ENCODE results near the gene ACP2. TPM values are rescaled to one million over a fixed set of nuclear protein-coding genes. Genes with fewer than 3 reads are reported as not detected.
"Not testable (repeated sequence)": the region's sequence is repeated elsewhere in the genome, so short reads cannot be mapped to it uniquely, and the experiment has no call there.

Gene ACP2
- total RNA-seq, 1 donor from 2014 or later = 29.0 TPM

- intact Hi-C loops (cut with micrococcal nuclease) = not testable (repeated sequence)
Observed at GRCh38 chr11:47208008-47208552, 40.5 kb downstream of the ACP2 start.

GRCh38 chr11:47207459-47207858 lies 41.2 kb downstream of the ACP2 start:
- intact Hi-C loops (cut with micrococcal nuclease) = no loop called here

DNA sequence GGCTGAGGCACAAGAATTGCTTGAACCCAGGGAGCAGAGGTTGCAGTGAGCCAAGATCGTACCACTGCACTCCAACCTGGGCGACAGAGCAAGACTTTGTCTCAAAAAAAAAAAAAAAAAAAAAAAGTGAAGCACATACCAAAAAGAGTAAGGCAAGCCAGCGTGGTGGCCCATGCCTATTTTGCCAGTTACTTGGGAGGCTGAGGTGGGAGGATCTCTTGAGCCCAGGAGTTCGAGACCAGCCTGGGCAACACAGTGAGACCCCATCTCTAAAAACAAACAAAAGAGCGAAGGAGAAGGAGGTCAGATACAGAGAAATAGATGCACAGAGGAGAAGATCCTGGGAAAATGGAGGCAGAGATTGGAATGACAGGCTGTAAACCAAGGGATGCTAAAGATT lies 42.0 kb downstream of the ACP2 start:
- intact Hi-C loops (cut with micrococcal nuclease) = not testable (repeated sequence)

DNA sequence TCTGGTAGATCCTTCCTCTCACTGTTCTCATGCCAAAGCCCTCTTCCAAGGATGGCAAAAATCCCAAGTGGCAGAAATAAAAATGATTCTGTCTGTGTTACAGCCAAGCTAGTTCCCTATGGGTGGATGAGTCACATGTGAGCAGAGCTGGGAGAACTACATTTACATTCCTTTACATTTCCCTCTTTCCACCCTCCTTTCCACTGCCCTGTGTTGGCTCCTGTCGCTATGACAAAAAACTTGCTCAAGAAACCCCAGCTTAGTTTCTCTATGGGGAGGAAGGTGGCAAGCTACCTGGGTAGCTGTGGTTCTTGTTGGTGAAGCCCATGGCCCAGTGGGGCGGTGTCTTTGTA lies 44.0 kb downstream of the ACP2 start:
- intact Hi-C loops (cut with micrococcal nuclease) = no loop called here

DNA sequence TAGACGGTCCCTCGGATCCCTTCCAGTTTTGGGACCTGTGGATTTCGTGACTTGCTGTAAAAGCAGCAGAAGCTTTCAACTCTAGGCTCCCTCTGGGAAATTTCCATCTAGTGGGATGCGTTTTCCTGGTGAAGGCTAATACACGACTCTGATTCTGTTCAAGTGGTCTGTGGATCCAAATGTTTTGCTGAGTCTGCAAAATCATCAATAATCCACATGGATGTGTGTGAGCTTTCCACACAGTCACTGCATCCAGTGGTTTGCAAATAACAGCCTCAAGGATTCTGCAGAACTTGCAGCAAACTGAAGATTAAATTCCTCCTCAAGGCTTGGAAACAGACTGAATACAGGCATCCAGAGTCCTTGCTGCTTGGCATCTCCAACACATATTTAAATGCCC lies 46.0 kb downstream of the ACP2 start:
- intact Hi-C loops (cut with micrococcal nuclease) = no loop called here

GRCh38 chr11:47201015-47201414 lies 47.6 kb downstream of the ACP2 start:
- intact Hi-C loops (cut with micrococcal nuclease) = no loop called here

DNA sequence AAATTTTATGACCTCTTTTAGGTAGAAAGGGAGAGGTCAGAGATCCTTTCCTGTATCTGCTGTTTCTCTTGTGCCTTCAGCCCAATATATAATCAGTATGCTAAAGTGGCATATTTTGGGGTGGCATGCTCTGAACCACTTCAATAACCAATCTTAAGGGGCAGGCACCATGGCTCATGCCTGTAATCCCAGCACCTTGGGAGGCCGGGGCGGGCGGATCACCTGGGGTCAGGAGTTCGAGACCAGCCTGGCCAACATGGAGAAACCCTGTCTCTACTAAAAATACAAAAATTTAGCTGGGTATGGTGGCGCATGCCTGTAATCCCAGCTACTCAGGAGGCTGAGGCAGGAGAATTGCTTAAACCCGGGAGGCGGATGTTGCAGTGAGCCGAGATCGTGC lies 50.5 kb downstream of the ACP2 start:
- intact Hi-C loops (cut with micrococcal nuclease) = not testable (repeated sequence)

DNA sequence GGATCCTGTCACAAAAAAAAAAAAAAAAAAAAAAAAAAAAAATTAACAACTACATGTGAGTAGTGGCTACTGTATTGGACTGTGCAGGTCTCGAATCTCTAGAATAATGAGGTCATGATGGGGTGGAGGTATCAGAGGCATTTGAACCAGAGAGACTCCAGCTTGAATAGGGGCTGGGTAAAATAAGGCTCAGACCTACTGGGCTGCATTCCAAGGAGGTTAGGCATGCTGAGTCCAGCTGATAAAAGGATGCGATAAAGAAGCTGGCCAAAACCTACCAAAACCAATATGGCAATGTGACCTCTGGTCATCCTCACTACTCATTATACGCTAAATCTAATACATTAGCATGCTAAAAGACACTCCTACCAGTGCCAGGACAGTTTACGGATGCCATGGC lies 56.5 kb downstream of the ACP2 start:
- intact Hi-C loops (cut with micrococcal nuclease) = no loop called here

- intact Hi-C loops (cut with micrococcal nuclease) = not testable (repeated sequence)
Observed at GRCh38 chr11:47191137-47191536, 57.5 kb downstream of the ACP2 start.

Other genes with a start within 250 kb of the ACP2 start
- 97.0 and 97.9 TPM in 2 replicates for gene ARFGAP2, start 71.9 kb downstream of the ACP2 start, total RNA-seq
- 5.7 and 5.9 TPM in 2 replicates for gene PACSIN3, start 62.4 kb downstream of the ACP2 start, total RNA-seq
- gene DDB2, start 33.8 kb downstream of the ACP2 start, total RNA-seq = 135 and 139 TPM in 2 replicates
- gene NR1H3, start 9.2 kb upstream of the ACP2 start, total RNA-seq = 7.5 and 9.0 TPM in 2 replicates
- gene MADD, start 21.3 kb upstream of the ACP2 start, total RNA-seq = 99.7 and 100 TPM in 2 replicates
- not detected in 2 replicates for gene MYBPC3, start 103.9 kb upstream of the ACP2 start, total RNA-seq
- not detected in 2 replicates for gene SPI1, start 129.7 kb upstream of the ACP2 start, total RNA-seq
- 20.2 and 20.6 TPM in 2 replicates for gene SLC39A13, start 159.8 kb upstream of the ACP2 start, total RNA-seq
- 176 and 181 TPM in 2 replicates for gene PSMC3, start 177.6 kb upstream of the ACP2 start, total RNA-seq
- gene RAPSN, start 200.3 kb upstream of the ACP2 start, total RNA-seq = 0.93 and 1.1 TPM in 2 replicates

Data from T-helper 2 cell treated with Interferon-gamma antibody and Interleukin-4, amounts not matched to agents 100 ng/mL and 5 ng/mL, for 36 hours (primary cell).